Sigmoid colon (tissue), 7 donors: Measurements from ENCODE around the gene MUL1. TPM values are rescaled to one million over a fixed set of nuclear protein-coding genes. Genes with fewer than 3 reads are reported as not detected.
A peak's percentile ranks its signal among the peaks of the same experiment; 100 is the strongest.

Source experiments
- DNase-seq: peaks from one replicate; pipeline ENCODE4 v3.0.0-alpha.2; 2019
- H3K27ac ChIP-seq, 4 donors: fragments of 200-600 bp; sonication (generic); one replicate each; pipeline ENCODE4 v1.5.1; 2016 to 2019; ENCODE audit warnings: mild to moderate bottlenecking in 1 of 4
- H3K27me3 ChIP-seq, 3 donors: fragments of 200-600 bp; sonication (generic); one replicate each; pipeline ENCODE4 v1.5.1; 2019; ENCODE audit warnings: mild to moderate bottlenecking in 1 of 3
- H3K36me3 ChIP-seq, 4 donors: fragments of 200-600 bp; sonication (generic); one replicate each; pipeline ENCODE4 v1.5.1; 2016 to 2019
- H3K4me1 ChIP-seq, 4 donors: fragments of 200-600 bp; sonication (generic); one replicate each; pipeline ENCODE4 v1.5.1; 2017 to 2019
- H3K4me3 ChIP-seq, 4 donors: fragments of 200-600 bp; sonication (generic); one replicate each; pipeline ENCODE4 v1.5.1; 2017 to 2019; ENCODE audit warnings: mild to moderate bottlenecking in 2 of 4, moderate library complexity in 1 of 4
- H3K9me3 ChIP-seq, 4 donors: fragments of 200-600 bp in 3 of 4; sonication (generic) in 3 of 4; one replicate each; pipeline versions ENCODE4 v1.5.1 to v1.6.1; 2013 to 2019
- EP300 ChIP-seq, 4 donors: sonication (generic); formaldehyde crosslinking; IDR thresholded peaks; one replicate each; pipeline ENCODE4 v1.6.1; 2017; ENCODE audit warnings: antibody characterized with exemption in 4 of 4
- POLR2A ChIP-seq, 2 donors: fragments of 450-650 bp; IDR thresholded peaks; one replicate each; pipeline ENCODE4 v1.6.1; 2016; ENCODE audit warnings: antibody characterized with exemption in 2 of 2, mild to moderate bottlenecking in 2 of 2, moderate library complexity in 2 of 2
- POLR2AphosphoS5 ChIP-seq, 4 donors: sonication (generic); formaldehyde crosslinking; IDR thresholded peaks; one replicate each; pipeline ENCODE4 v1.6.1; 2017; ENCODE audit warnings: antibody characterized with exemption in 4 of 4
- WGBS, 2 donors: extraction: QIAGEN DNeasy Blood & Tissue Kit; methylation state at CpG; one replicate each; pipeline ENCODE4 v1.1.7; 2013; 5-methylcytosine and 5-hydroxymethylcytosine counted together
- intact Hi-C: fragments of 100-400 bp; cut with DNase I; formaldehyde crosslinking; loops from one replicate; pipeline ENCODE4 v1.15.1; 2023
- polyA plus RNA-seq, 3 donors: library from polyadenylated mRNA; stranded (reverse); fragments of 200-250 nt; gene quantifications; one replicate each; pipeline ENCODE4 v1.2.3, GENCODE V29; 2013
- total RNA-seq, 4 donors: library from RNA; depleted of rRNA; stranded (reverse); fragments of >200 nt; gene quantifications; one replicate each; pipeline ENCODE4 v1.1.0, GENCODE V29; 2016
- TF ChIP-seq, protein P1 (sequence below), 4 experiments: fragments of 450-650 bp in 3 of 4; fragments of 200-600 bp in 1 of 4; IDR thresholded peaks; one replicate each; pipeline ENCODE4 v1.5.1; 2016 to 2019; ENCODE audit warnings: antibody characterized with exemption in 4 of 4, mild to moderate bottlenecking in 3 of 4, moderate library complexity in 2 of 4
- donor health status: healthy with polysubstance abuse.
- donor health status: Bipolar disorder and iron deficiency.
- donor health status: healthy.

The MUL1 gene
- total and polyA plus RNA-seq, 7 donors, result 4.8 to 34.1 (median 30.3) TPM

DNA sequence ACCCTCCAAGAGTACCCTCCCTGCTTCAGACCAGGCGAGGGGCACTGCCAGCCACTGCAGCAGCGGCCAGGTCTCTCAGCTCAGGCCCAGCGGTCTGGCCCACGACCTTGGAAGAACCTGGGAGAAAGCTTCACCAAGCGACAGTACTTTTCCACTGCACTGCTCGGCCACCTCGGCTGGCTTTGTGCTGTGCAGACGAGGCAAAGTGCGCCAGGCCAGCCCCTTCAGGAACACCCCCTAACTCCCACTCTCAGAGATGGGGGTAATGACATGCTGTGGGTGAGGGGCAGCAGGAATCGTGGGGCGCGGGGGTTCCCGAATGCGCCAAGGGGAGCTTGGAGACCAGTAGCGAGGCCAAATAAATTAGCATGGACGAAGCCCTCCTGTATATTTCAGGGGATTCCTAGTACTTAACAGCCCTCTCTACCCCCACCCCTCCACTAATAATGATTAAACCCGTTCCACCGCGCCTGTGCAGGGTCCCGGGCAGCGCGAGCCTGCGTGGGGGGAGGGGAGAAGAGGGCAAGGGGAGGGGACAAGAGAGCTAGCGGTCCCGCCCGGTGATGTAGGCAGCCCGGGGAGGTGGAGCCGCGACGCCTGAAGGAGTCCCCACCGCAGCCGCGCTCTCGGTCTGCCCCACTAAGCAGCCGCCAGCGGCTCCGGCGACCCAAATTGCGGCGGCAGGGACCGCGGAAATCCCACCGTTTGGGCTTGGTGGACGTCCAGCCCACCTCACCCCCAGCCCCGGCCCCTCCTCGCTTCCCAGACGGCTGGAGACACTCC, 44.2 kb upstream of the MUL1 start, which contains the start of gene FAM43B:
FAM43B (plus strand) TSS at position 629 of the 783 bp plus-strand sequence. CDS start 401 bp downstream, outside the sequence.
- Histone ChIP-seq H3K27me3 (peaks cover 21 to 70% (median 42%) of the 10 kb centered on the region in 3 donors), H3K27ac (peak within 1 kb of the TSS; percentile 44 to 56 (median 55)), H3K4me3 (peak within 1 kb of the TSS in 3 of 4 donors; percentile 35 to 45 (median 39)), H3K4me1 (peaks cover 0 to 29% (median 23%) of the 10 kb centered on the region in 4 donors), H3K36me3 (no peaks in the 10 kb centered on the region), H3K9me3 (no peaks in the 10 kb centered on the region)
- WGBS, 2 donors, result 3 to 7% methylated on average over 47 of the region's 47 CpGs
- intact Hi-C loops, result no loop called here
- DNase-seq, result peak; percentile 88
- TF ChIP-seq POLR2AphosphoS5 (IDR thresholded peaks at IDR 0.05) (peak in 3 of 4 donors; percentile 15 to 28 (median 23)), EP300 (IDR thresholded peaks at IDR 0.05) (no peak), POLR2A (IDR thresholded peaks at IDR 0.05) (no peak)
- TF ChIP-seq, protein P1, sequence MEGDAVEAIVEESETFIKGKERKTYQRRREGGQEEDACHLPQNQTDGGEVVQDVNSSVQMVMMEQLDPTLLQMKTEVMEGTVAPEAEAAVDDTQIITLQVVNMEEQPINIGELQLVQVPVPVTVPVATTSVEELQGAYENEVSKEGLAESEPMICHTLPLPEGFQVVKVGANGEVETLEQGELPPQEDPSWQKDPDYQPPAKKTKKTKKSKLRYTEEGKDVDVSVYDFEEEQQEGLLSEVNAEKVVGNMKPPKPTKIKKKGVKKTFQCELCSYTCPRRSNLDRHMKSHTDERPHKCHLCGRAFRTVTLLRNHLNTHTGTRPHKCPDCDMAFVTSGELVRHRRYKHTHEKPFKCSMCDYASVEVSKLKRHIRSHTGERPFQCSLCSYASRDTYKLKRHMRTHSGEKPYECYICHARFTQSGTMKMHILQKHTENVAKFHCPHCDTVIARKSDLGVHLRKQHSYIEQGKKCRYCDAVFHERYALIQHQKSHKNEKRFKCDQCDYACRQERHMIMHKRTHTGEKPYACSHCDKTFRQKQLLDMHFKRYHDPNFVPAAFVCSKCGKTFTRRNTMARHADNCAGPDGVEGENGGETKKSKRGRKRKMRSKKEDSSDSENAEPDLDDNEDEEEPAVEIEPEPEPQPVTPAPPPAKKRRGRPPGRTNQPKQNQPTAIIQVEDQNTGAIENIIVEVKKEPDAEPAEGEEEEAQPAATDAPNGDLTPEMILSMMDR (IDR thresholded peaks at IDR 0.05), result no peak

GRCh38 chr1:20551161-20551560, 43.2 kb upstream of the MUL1 start:
- intact Hi-C loops, result no loop called here
- H3K9me3 ChIP-seq, result no peaks in the 10 kb centered on the region
- H3K27me3 ChIP-seq, result peaks cover 21 to 71% (median 42%) of the 10 kb centered on the region in 3 donors
- H3K4me1 ChIP-seq, result peaks cover 0 to 29% (median 23%) of the 10 kb centered on the region in 4 donors
- H3K36me3 ChIP-seq, result no peaks in the 10 kb centered on the region
- H3K4me3 ChIP-seq, result no peak overlapping the region
- H3K27ac ChIP-seq, result peak overlapping the region in 2 of 4 donors; percentile 55
- TF ChIP-seq POLR2A (IDR thresholded peaks at IDR 0.05) (no peak), POLR2AphosphoS5 (IDR thresholded peaks at IDR 0.05) (no peak), EP300 (IDR thresholded peaks at IDR 0.05) (no peak)
- TF ChIP-seq, protein P1 (IDR thresholded peaks at IDR 0.05), result no peak
- WGBS, 2 donors, result 53 to 72% methylated on average over 3 of the region's 3 CpGs
- DNase-seq, result no peak

DNA sequence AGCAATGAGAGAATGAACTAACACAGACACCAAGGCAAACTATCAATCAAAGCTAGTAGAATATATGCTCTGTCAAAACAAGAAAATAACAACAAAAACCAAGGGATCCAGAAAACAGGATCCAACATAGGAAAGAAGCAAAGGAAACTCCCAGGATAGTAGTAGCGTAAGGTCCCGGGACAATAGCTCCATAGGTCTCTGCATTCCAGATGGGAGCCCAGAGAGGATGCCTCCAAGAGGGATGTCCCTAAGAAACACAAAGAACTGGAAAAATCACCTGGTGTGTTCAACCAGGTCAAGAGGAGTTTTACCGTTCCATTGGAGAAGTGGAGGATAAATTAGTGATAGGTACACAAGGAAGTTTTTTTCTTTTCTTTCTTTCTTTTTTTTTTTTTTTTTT, 38.7 kb upstream of the MUL1 start:
- peaks cover 0 to 33% (median 8%) of the 10 kb centered on the region in 3 donors for H3K27me3 ChIP-seq
- H3K27ac ChIP-seq, result no peak overlapping the region
- H3K36me3 ChIP-seq, result no peaks in the 10 kb centered on the region
- 75 to 92% methylated on average over 3 of the region's 3 CpGs for WGBS, 2 donors
- intact Hi-C loops, result no loop called here
- H3K9me3 ChIP-seq, result no peaks in the 10 kb centered on the region
- H3K4me1 ChIP-seq, result peaks cover 0 to 1% (median under 1%) of the 10 kb centered on the region in 4 donors
- no peak overlapping the region for H3K4me3 ChIP-seq
- TF ChIP-seq EP300 (IDR thresholded peaks at IDR 0.05), result no peak
- TF ChIP-seq, protein P1 (IDR thresholded peaks at IDR 0.05), result no peak
- TF ChIP-seq POLR2A (IDR thresholded peaks at IDR 0.05), result no peak
- no peak for TF ChIP-seq POLR2AphosphoS5 (IDR thresholded peaks at IDR 0.05)
- DNase-seq, result no peak

GRCh38 chr1:20540281-20540680, 32.3 kb upstream of the MUL1 start:
- no peaks in the 10 kb centered on the region for H3K4me1 ChIP-seq
- WGBS, 2 donors, result 91 to 95% methylated on average over 1 of the region's 1 CpG

More at GRCh38 chr1:20540281-20540680, 32.3 kb upstream of the MUL1 start:
- Histone ChIP-seq H3K27ac (no peak overlapping the region), H3K36me3 (no peaks in the 10 kb centered on the region), H3K9me3 (no peaks in the 10 kb centered on the region), H3K27me3 (peaks cover 0 to 7% (median 0%) of the 10 kb centered on the region in 3 donors), H3K4me3 (no peak overlapping the region)
- TF ChIP-seq POLR2A (IDR thresholded peaks at IDR 0.05) (no peak), POLR2AphosphoS5 (IDR thresholded peaks at IDR 0.05) (no peak), EP300 (IDR thresholded peaks at IDR 0.05) (no peak)
- no peak for DNase-seq
- intact Hi-C loops, result no loop called here
